GM19025 (cell line): ENCODE data around the gene NEMP2.
"Not testable (repeated sequence)": the region's sequence is repeated elsewhere in the genome, so short reads cannot be mapped to it uniquely, and the experiment has no call there.

Experiments used
- ATAC-seq: cut with Tn5 transposase; IDR thresholded peaks from one replicate; pipeline ENCODE4 v1.9.1; 2021; ENCODE audit warnings: mild to moderate bottlenecking, low read depth, moderate library complexity; ENCODE audit not compliant: unreplicated experiment

Gene NEMP2

DNA sequence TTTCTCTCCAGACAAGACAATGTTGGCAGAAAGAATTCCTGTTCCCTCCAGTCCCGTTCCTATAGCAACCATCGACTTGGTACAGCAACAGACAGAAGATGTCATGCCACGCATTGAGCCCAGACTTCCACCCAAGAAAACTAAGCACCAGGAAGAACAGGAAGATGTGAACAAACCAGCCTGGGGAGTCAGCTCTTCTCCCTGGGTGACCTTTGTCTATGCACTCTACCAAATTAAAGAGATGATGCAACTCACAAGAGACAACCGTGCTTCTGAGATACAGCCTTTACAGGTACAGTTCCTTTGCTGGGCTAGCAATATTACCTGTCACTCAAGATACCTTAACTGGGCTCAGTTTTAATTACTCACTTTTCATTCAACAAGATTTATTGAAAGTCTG lies 37.1 kb downstream of the NEMP2 start:
- no peak for ATAC-seq

GRCh38 chr2:190494600-190495227 lies 39.8 kb downstream of the NEMP2 start:
- not testable (repeated sequence) for ATAC-seq

DNA sequence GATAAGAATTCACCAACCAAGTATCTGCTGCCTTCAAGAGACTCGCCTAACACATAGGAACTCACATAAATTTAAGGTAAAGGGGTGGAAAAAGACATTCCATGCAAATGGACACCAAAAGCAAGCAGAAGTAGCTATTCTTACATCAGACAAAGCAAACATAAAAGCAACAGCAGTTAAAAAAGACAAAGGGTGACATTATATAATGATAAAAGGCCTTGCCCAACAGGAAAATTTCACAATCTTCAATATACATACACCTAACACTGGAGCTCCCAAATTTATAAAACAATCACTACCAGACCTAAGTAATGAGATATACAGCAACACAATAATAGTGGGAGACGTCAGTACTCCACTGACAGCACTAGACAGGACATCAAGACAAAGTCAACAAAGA lies 41.4 kb downstream of the NEMP2 start:
- no peak for ATAC-seq

GRCh38 chr2:190490502-190490901 lies 44.0 kb downstream of the NEMP2 start:
- ATAC-seq = no peak

- no peak for ATAC-seq
Measured at GRCh38 chr2:190489475-190489874, 45.0 kb downstream of the NEMP2 start.

DNA sequence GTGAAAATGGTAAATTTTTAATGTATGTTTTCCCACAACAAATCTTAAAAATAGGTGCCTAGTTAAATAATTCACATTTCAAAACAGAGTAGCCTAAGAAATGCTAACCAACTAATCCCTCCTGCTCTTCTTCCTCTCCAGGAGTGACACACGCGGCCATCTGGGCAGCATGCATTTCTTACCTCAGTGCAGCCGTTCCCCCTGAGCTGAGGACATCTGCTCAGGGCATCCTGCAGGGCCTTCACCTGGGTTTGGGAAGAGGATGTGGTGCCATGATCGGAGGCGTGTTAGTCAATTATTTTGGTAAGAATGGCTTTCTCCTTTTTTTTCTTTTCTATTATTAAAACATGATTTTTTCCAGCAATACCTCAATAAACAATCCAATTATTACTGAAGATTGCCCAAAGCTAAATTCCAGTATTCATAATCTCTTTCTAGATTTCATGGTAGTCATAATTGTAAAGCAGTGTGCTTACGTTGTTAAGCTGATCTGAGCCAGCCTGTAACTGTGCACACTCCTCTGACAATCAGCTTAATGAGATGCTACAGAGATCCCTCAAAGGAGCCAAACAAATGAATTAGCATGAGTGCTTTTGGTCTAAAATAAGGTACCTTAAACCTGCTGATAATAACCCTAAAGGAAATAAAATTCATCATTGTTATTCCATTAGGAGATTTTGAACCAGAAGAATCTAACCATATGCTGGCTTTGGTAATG lies 45.8 kb downstream of the NEMP2 start:
- ATAC-seq = no peak

GRCh38 chr2:190486037-190486623 lies 48.4 kb downstream of the NEMP2 start:
- ATAC-seq = no peak

- no peak for ATAC-seq
Measured at GRCh38 chr2:190482451-190482850, 52.1 kb downstream of the NEMP2 start.

DNA sequence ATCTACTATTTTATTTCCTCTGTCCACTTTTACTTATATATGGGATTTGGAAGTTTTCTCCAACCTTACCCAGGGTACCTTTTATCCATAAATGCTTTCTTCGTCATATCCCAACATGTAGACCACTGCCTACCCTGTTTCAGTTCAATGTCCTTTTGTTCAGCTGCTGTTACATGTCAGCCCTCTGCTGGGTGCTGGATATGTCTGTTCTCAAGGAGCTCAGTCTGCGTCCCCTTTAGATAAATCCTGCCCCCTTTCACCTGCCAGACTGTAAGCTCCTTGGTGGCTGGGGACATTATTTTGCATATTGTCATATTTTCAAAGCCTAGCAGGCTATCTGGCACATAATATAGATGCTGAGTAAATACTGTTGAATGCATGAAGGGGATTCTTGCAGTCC lies 53.2 kb downstream of the NEMP2 start:
- no peak for ATAC-seq

DNA sequence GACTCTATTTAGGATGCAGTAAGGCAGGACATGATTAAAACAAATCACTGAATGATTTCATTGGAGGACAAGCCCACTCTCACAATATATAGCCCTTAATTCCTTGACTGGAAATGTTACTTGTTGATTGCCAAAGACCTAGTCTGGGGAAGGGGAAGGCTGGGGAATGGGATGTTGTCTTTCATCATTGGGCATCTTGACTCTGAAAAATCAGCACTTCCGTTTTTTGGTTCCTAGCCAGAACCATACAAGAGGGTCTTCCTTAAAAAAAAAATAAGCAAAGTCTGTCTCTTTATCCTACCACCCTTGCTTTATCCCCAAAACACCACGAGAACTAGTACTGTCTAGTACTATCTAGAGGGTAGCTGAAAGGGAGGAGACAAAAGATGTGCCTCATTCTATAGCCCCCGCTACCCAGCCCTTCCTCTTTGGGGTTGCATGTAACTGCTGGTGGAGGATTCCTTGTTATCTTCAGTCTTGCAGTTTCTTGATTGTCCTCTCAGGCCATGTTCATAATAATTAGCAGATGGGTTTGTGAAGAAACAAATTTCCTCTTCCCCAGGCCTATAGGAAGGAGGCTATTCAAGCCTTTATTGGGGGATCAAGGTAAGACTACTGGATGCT lies 55.8 kb downstream of the NEMP2 start:
- ATAC-seq = no peak

DNA sequence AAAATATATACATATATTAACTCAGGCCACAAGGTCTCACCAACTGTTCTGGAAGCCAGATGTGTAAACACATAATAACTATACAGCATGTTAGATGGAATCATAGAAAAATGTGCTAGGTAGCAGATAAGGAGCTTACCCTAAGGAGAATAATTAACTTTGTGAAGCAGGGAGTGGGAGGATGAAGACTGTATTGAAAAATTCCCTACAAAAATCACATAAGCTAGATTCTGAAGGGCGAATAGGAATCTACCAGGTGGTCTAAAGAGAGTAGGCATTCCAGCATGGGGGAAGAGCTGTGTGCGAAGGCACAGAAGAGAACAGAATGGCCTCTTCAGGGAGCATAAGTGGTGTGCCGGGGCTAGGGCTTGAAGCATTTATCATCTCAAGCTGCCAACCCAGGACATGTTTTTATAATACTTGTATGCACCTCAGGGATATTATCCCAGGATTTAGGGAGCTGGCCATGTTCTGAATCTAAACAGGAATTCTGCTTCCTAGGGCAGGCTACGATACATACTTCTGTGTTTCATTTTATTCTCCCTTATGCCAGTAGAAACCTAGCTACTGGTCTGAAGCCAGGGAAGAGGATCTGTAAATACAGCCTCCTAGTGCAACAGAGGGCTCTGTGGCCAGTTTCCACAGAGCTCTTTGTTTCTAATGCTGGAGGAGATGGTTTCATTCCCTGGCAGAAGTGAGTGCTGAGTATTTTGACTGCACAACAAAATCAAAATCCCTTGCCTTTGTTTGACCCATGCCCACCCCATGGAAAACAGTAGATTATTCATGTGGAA lies 56.7 kb downstream of the NEMP2 start:
- ATAC-seq = no peak

DNA sequence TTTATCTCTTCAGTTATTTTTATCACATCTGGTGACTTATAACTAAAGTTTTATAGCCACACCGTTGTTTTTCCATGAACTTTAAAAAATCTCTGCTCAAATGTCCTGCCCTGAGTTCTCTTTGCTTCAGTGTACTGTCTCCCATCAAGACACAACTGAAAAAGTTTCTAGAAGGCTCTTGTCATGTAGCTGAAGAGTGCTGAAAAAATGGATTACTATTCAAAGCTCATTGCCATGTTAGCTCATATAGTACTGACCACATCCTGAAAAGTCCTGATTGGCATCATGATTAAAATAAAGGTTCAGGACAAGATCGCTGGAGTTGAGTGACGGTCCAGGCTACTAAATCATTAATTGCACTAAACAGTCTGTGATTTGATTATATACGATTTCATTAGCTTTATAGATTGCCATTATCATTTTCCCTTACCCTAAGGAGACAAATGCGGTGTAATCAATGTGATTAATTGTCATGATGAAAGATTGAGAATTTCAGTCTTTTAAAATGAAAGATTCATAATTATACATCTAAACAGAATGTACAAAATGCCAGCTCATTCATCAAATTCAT lies 64.2 kb downstream of the NEMP2 start:
- no peak for ATAC-seq

DNA sequence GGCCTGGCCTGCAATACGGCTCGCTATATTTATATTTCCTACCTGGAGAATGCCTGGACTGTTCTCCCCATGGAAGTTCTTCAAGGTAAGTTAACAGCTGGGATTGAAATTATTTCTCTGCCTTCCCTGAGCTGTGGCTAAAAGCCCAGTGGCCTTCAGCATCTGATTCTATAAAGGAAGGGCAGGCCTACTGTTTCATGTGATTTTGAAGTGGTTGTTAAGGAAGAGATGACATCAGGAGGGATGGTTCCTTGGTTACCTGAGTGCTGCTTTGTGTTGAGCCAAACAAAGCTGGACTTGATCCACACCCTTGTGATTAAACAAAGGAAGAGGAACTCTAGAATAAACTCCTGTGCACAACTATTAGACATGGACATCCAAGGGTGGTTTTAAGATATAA lies 64.8 kb downstream of the NEMP2 start:
- ATAC-seq = no peak

GRCh38 chr2:190468814-190469569 lies 65.5 kb downstream of the NEMP2 start:
- no peak for ATAC-seq

- ATAC-seq = not testable (repeated sequence)
Measured at GRCh38 chr2:190468354-190468753, 66.2 kb downstream of the NEMP2 start.

DNA sequence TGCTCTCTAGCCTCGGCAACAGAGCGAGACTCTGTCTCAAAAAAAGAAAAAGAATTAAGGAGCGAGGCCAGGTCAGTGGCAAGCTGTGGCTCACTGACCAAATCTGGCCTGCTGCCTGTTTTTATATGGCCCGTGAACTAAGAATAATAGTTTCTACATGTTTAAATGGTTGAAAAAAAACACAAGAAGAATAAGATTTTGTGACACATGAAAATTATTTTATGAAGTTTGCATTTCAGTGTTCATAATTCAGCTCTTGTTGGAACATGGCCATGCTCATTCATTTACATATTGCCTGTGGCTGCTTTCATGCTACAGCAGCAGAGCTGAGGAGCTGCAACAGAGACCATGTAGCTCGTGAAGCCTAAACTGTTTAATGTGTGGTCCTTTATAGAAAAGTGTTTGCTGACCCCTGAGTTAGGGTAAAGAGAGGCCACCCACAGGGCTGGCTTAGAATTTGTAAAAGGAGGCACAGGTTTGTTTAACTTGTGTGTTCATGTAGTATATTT lies 66.9 kb downstream of the NEMP2 start:
- no peak for ATAC-seq

DNA sequence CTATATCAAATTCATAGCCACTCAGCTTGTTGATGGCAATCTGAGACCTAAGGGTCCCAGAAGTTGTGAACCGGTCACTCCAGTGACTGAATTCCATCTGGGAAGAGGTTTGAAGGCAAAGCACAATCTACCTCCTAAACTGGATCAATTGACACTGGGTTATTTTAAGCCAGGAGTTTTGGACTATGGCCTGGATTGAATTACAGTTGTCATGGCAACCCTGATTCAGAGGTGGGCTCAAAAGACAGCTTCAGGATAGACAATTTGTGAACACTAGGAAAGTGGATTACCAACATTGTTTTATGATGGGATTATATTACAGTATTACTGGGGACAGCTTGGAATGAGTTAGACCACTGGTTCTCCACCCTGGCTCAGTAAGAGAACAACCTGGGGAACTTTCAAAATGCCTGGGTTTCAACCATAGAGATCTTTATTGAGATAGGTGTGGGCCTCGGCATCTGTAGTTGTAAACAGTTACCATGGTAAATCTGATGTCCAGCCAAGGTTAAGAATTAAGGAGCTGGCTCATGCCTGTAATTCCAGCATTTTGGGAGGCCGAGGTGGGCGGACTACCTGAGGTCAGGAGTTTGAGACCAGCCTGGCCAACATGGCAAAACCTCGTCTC lies 67.6 kb downstream of the NEMP2 start:
- no peak for ATAC-seq

DNA sequence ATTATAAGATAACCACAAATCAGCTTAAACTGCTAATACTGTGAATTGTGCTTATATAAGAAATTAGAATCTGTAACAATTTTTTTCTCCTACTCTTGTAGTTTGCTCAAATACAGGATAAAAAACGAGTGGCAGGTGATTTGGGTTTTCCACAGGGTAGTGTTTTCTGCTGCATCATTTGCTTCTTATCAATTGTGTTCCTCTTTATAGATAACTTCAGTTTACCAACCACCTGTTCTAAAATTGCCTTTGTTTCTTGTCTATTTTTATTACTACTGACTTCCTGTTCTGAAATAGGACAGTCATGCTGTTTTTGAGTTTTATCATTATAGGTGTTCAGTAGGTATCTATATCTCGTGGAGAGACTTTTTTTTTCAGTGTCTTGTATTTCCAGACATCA lies 69.5 kb downstream of the NEMP2 start:
- peak; percentile 40 for ATAC-seq

GRCh38 chr2:190462611-190463010 lies 71.9 kb downstream of the NEMP2 start:
- no peak for ATAC-seq
